ENCODE measurements around the gene PPIL6. TPM values are rescaled to one million over a fixed set of nuclear protein-coding genes. Genes with fewer than 3 reads are reported as not detected.

PPIL6 gene
- total RNA-seq: 1 to 10 TPM; 2.2 to 9.2 (median 5.5) TPM

DNA sequence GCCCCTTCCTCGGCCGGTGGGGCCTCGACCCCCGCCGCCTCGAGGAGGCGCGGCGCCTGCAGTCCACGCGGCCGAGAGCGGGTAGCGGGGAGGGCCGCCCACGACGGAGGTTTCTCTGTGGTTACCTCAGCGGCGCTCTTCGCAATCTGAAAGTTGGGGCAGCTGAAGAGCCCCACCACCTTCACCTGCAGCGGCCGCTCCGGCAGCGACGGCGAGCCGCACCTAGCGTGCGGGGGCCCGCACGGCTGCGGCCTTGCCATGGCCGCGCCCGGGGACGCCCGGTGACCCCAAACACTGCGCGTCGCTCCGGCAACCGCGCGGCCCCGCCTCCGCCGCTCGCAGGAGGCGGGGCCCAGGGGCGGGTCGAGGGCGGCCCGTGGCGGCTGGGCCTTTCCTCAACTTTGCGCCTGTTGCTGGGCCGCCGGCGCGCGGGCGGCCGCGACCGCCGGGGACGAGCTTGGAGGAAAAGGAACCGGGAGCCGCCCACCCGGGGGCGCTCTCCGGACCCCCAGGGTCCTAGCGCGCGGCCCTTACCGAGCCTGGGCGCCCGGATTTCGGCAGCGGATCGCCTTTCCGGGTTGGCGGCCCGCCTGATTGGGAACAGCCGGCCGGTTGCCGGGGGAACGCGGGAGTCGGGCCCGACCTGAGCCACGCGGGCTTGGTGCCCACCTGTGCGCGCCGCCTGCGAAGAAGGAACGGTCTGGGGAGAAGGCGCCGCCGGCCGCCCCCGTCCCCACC lies at the start of gene PPIL6, which contains the start of gene SMPD2:
Gene PPIL6, minus strand, starts transcription at position 298 of the 738 bp plus-strand sequence. Its CDS starts 38 bp downstream, at position 260.
Gene SMPD2, plus strand, starts transcription at position 394 of the 738 bp plus-strand sequence. CDS start 398 bp downstream, outside the sequence.
- Histone ChIP-seq H3K27ac (replicated peaks in 1 of 4) (peak within 1 kb of the TSS; percentile 82 to 89 (median 86)), H3K27me3 (no peaks in the 10 kb centered on the region), H3K9me3 (no peaks in the 10 kb centered on the region), H3K36me3 (peaks cover 3 to 28% (median 26%) of the 10 kb centered on the region in 4 donors), H3K4me3 (peak within 1 kb of the TSS; percentile 76 to 94 (median 86)), H3K4me1 (peaks cover 18 to 33% (median 28%) of the 10 kb centered on the region in 4 donors)
- WGBS: 20% methylated on average over 1 of the region's 102 CpGs
- no peak for TF ChIP-seq EP300 (IDR thresholded peaks at IDR 0.05)
- TF ChIP-seq, protein P1, sequence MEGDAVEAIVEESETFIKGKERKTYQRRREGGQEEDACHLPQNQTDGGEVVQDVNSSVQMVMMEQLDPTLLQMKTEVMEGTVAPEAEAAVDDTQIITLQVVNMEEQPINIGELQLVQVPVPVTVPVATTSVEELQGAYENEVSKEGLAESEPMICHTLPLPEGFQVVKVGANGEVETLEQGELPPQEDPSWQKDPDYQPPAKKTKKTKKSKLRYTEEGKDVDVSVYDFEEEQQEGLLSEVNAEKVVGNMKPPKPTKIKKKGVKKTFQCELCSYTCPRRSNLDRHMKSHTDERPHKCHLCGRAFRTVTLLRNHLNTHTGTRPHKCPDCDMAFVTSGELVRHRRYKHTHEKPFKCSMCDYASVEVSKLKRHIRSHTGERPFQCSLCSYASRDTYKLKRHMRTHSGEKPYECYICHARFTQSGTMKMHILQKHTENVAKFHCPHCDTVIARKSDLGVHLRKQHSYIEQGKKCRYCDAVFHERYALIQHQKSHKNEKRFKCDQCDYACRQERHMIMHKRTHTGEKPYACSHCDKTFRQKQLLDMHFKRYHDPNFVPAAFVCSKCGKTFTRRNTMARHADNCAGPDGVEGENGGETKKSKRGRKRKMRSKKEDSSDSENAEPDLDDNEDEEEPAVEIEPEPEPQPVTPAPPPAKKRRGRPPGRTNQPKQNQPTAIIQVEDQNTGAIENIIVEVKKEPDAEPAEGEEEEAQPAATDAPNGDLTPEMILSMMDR (IDR thresholded peaks at IDR 0.05): peak; percentile 16 to 26 (median 21)
- TF ChIP-seq POLR2A (IDR thresholded peaks at IDR 0.05; ENCODE audit: low read depth): no peak
- peak; percentile 57 to 72 for TF ChIP-seq POLR2AphosphoS5 (IDR thresholded peaks at IDR 0.05)
- DNase-seq (ENCODE audit: extremely low spot score): peak; percentile 95
- intact Hi-C loops (cut with DNase I): loop anchor here (2.0 to 5.0 kb wide), 2 partner anchors 42 to 58 kb away; partner anchors contain the start of genes CD164 and ZBTB24

DNA sequence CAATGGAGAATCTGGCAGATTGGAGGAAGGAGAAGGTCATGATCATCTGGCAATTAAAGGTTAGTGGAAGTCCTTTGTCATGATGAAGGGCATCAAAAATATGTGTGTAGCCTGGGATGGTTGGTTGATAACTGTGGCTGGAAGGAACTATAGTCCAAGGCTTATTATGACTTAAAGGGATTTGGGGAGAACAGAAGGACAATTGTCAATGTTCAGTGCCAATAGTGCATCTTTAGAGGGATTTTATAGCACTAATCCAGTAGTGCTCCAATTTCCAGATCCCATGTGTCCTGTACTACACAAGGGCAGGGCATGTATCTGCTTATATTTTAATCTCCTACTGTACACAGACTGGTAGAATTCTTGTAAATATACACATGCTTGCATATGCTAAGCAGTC lies 47.6 kb upstream of the PPIL6 start:
- no peak for DNase-seq (ENCODE audit: extremely low spot score)
- TF ChIP-seq EP300 (IDR thresholded peaks at IDR 0.05) (no peak), POLR2A (IDR thresholded peaks at IDR 0.05; ENCODE audit: low read depth) (no peak), POLR2AphosphoS5 (IDR thresholded peaks at IDR 0.05) (no peak)
- TF ChIP-seq, protein P1 (IDR thresholded peaks at IDR 0.05): no peak
- no peak overlapping the region for H3K27ac ChIP-seq (replicated peaks in 1 of 4)
- H3K9me3 ChIP-seq: no peaks in the 10 kb centered on the region
- peaks cover 0 to 8% (median 5%) of the 10 kb centered on the region in 4 donors for H3K4me1 ChIP-seq
- intact Hi-C loops (cut with DNase I): no loop called here
- H3K27me3 ChIP-seq: no peaks in the 10 kb centered on the region
- H3K4me3 ChIP-seq: no peak overlapping the region
- no peaks in the 10 kb centered on the region for H3K36me3 ChIP-seq

DNA sequence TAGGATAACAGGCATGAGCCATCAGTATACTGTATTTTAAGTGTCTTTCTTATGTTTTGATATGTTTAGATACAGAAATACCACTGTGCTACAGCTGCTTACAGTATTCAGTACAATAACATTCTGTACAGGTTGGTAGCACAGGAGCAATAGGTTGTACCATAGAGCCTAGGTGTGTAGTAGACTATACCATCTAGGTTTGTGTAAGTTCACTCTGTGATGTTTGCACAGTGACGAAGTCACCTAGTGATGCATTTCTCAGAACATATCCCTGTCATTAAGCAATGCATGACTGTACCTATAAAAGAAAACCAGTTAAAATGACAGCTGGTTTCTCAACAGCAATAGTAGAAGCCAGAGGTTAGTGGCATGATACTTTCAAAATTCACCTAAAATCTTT lies 45.6 kb upstream of the PPIL6 start:
- intact Hi-C loops (cut with DNase I): no loop called here
- Histone ChIP-seq H3K9me3 (no peaks in the 10 kb centered on the region), H3K4me3 (no peak overlapping the region), H3K27ac (replicated peaks in 1 of 4) (no peak overlapping the region), H3K36me3 (peaks cover 0 to 8% (median 4%) of the 10 kb centered on the region in 4 donors), H3K4me1 (peaks cover 13 to 23% (median 21%) of the 10 kb centered on the region in 4 donors), H3K27me3 (no peaks in the 10 kb centered on the region)
- 95% methylated on average over 1 of the region's 1 CpG for WGBS
- peak; percentile 79 for DNase-seq (ENCODE audit: extremely low spot score)
- no peak for TF ChIP-seq EP300 (IDR thresholded peaks at IDR 0.05)

DNA sequence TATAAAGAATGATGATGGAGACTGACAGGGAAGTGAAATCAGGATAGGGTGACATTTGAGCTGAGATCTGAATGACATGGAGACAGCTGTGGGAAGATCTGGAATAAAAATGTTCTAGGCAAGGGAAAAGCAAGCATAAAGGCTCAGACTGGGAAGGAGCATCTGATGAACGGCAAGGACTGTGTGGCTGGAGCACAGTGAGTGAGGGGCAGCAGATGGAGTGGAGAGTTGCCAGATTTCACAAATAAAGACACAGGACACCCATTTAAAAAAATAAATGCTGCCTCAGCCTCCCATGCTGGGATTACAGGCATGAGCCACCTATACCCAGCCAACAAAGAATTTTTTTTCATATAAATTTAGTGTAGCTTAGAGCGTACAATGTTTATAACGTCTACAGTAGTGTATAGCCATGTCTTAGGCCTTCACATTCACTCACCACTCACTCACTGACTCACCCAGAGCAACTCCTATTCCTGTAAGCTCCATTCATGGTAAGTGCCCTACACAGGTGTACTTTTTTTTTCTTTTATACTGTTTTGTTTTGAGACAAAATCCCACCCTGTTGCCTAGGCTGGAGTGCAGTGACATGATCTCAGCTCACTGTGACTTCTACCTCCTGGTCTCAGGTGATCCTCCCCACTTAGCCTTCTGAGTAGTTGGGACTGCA lies 45.0 kb upstream of the PPIL6 start:
- no peak overlapping the region for H3K4me3 ChIP-seq
- peaks cover 0 to 14% (median 7%) of the 10 kb centered on the region in 4 donors for H3K36me3 ChIP-seq
- 68% methylated on average over 3 of the region's 3 CpGs for WGBS
- DNase-seq (ENCODE audit: extremely low spot score): no peak
- H3K27me3 ChIP-seq: no peaks in the 10 kb centered on the region
- no peak overlapping the region for H3K27ac ChIP-seq (replicated peaks in 1 of 4)
- H3K9me3 ChIP-seq: no peaks in the 10 kb centered on the region
- H3K4me1 ChIP-seq: peaks cover 19 to 30% (median 28%) of the 10 kb centered on the region in 4 donors
- intact Hi-C loops (cut with DNase I): no loop called here
- no peak for TF ChIP-seq POLR2A (IDR thresholded peaks at IDR 0.05; ENCODE audit: low read depth)
- TF ChIP-seq EP300 (IDR thresholded peaks at IDR 0.05): no peak
- no peak for TF ChIP-seq POLR2AphosphoS5 (IDR thresholded peaks at IDR 0.05)
- TF ChIP-seq, protein P1 (IDR thresholded peaks at IDR 0.05): no peak

DNA sequence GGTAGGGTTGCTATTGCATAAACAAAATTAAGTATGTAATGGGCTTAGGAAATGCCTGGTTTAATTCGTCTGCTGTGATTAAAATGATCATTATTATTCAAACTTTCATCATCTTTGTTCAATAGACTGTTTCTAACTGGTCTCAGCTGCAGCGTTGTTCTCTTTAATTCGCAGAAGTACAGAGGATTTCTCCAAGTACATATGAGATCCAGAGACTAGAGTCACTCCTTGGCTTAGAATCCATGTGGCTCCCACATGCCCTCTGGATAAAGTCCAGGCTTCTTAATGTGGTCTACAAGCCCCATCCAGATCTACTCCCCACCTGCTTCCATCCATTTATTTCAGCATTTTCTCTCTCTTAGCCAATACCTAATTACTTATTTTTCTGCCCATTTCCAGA lies 43.7 kb upstream of the PPIL6 start:
- Histone ChIP-seq H3K4me3 (peak overlapping the region; percentile 71 to 98 (median 92)), H3K36me3 (peaks cover 0 to 17% (median 8%) of the 10 kb centered on the region in 4 donors), H3K4me1 (peaks cover 28 to 43% (median 40%) of the 10 kb centered on the region in 4 donors), H3K9me3 (no peaks in the 10 kb centered on the region), H3K27ac (replicated peaks in 1 of 4) (peak overlapping the region; percentile 81 to 89 (median 86)), H3K27me3 (no peaks in the 10 kb centered on the region)
- 61% methylated on average over 3 of the region's 3 CpGs for WGBS
- intact Hi-C loops (cut with DNase I): loop anchor here (5.0 kb wide), 2 partner anchors 42 to 102 kb away; partner anchors contain the start of genes CD164, PPIL6 and SMPD2
- TF ChIP-seq POLR2AphosphoS5 (IDR thresholded peaks at IDR 0.05): no peak
- TF ChIP-seq, protein P1 (IDR thresholded peaks at IDR 0.05): no peak
- TF ChIP-seq POLR2A (IDR thresholded peaks at IDR 0.05; ENCODE audit: low read depth): no peak
- TF ChIP-seq EP300 (IDR thresholded peaks at IDR 0.05): no peak
- no peak for DNase-seq (ENCODE audit: extremely low spot score)

Measured in esophagus muscularis mucosa (tissue), 4 donors.